ENCODE measurements around the gene PRPF31.

- TF ChIP-seq GATA2 (IDR thresholded peaks at IDR 0.05; ENCODE audit: low read depth, low read length) (no peak), GATA3 (IDR thresholded peaks at IDR 0.05; ENCODE audit: low read depth, low read length) (no peak)
These were observed 15.0 kb upstream of the PRPF31 start, which contains the start of gene OSCAR for GRCh38 chr19:54100561-54100960.

All from SH-SY5Y (cell line).